Fibroblast of villous mesenchyme (primary cell): ENCODE data around the gene COL23A1. TPM values are rescaled to one million over a fixed set of nuclear protein-coding genes. Genes with fewer than 3 reads are reported as not detected.

Experiments
- DNase-seq: peaks from one replicate; pipeline ENCODE4 v3.0.0-alpha.2; 2010; ENCODE audit warnings: low read depth
- H3K4me3 ChIP-seq: 2 replicates; pipeline ENCODE4 v1.5.1; 2011; ENCODE audit warnings: low read depth, mild to moderate bottlenecking, low read length
- total RNA-seq: library from RNA; depleted of rRNA; stranded (reverse); fragments of >200 nt; gene quantifications from 2 replicates; pipeline ENCODE4 v1.2.3, GENCODE V29; 2012
- TF ChIP-seq, protein P1 (sequence below): IDR thresholded peaks from 2 replicates; pipeline ENCODE4 v1.5.1; 2012; ENCODE audit warnings: low read depth, mild to moderate bottlenecking, low read length; ENCODE audit not compliant: insufficient read depth

Gene COL23A1
- total RNA-seq, 1 donor, result not detected

- H3K4me3 ChIP-seq, result no peak overlapping the region
- DNase-seq, result no peak
- TF ChIP-seq, protein P1, sequence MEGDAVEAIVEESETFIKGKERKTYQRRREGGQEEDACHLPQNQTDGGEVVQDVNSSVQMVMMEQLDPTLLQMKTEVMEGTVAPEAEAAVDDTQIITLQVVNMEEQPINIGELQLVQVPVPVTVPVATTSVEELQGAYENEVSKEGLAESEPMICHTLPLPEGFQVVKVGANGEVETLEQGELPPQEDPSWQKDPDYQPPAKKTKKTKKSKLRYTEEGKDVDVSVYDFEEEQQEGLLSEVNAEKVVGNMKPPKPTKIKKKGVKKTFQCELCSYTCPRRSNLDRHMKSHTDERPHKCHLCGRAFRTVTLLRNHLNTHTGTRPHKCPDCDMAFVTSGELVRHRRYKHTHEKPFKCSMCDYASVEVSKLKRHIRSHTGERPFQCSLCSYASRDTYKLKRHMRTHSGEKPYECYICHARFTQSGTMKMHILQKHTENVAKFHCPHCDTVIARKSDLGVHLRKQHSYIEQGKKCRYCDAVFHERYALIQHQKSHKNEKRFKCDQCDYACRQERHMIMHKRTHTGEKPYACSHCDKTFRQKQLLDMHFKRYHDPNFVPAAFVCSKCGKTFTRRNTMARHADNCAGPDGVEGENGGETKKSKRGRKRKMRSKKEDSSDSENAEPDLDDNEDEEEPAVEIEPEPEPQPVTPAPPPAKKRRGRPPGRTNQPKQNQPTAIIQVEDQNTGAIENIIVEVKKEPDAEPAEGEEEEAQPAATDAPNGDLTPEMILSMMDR, result no peak
These were observed 323.6 kb downstream of the COL23A1 start for GRCh38 chr5:178266581-178266980.

GRCh38 chr5:178265746-178266145 is 324.4 kb downstream of the COL23A1 start:
- TF ChIP-seq, protein P1, result no peak
- no peak overlapping the region for H3K4me3 ChIP-seq
- no peak for DNase-seq

- no peak overlapping the region for H3K4me3 ChIP-seq
- TF ChIP-seq, protein P1, result no peak
- DNase-seq, result no peak
These were observed 326.1 kb downstream of the COL23A1 start for GRCh38 chr5:178264044-178264443.

DNA sequence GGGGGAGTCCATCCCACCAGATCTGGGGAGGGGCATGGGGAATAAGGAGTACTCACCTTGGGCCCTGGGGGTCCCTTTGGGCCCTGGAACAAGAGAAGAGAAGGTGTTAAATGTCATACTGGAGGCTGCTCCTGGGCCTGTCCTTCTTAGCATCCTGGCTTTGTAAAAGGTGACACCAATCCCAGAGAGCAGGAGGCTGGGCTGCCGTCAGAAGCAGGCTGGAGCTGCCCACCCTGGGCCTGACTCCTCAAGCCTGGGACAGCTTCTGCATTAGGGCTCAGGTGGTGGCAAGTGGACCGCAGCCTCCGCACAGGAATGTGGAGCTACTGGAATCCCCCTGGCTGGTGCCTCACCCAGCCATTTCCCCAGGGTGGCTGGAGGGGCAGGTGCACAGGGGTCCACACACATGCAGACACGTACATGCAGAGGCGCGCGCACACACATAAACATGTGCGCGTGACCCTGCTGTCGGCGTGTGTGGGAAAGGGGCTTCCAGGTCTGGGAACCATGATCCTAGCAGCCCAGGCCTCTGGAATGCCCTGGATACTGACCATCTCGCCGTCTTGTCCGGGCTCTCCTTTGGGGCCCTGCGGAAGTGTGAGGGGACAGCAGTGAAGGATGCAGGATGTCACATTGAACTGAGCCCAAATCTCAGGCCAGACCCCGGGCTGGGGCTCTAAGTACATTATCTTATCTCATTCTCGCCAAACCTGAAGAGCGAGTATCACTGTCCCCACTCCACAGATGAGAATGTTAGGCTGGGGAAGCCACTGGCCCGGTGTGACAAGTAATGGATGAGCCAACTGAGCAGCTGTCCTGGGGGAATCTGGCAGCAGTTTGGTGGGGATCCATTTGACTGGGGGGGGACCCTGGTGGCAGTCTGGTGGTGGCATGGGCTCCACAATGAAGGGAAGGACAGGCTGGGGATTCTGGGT is 328.3 kb downstream of the COL23A1 start:
- TF ChIP-seq, protein P1, result no peak
- H3K4me3 ChIP-seq, result no peak overlapping the region
- no peak for DNase-seq

DNA sequence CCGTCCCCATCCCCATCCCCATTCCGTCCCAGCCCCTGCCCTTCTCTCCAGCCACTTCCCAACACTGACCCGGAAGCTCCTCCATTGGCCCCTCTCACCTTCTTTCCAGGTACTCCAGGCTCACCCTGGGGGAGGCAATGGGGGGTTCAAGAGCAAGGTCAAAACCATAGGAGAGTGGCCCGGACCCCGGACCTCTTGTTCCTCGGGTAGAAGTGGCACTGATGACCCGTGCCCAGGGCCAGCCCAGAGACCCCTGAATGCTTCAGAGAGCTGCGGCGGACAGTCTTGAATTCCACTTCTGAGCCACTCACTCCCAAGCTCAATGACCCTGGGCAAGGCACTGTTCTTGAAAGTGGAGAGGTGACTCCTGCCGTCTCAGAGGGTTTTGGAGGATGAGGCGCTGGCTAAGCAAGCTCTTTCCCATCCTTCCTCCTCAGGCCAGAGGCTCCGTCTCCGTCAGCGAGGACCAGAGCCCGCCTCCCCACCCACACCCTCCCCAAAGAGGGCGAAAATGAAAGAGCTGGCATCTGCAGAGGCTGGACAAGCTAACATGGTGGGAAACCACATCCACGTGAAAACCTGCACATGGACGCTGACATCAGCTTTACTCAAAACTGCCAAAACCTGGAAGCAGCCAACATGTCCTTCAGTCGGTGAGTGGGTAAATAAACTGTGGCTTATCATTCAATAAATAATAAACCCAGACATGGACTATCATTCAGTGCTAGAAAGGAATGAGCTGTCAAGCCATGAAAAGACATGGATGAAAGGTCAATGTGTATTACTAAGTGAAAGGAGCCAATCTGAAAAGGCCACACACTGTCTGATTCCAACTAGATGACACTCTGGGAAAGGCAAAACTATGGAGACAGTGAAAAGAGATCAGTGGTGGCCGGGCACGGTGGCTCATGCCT is 330.3 kb downstream of the COL23A1 start:
- TF ChIP-seq, protein P1, result no peak
- no peak overlapping the region for H3K4me3 ChIP-seq
- no peak for DNase-seq

DNA sequence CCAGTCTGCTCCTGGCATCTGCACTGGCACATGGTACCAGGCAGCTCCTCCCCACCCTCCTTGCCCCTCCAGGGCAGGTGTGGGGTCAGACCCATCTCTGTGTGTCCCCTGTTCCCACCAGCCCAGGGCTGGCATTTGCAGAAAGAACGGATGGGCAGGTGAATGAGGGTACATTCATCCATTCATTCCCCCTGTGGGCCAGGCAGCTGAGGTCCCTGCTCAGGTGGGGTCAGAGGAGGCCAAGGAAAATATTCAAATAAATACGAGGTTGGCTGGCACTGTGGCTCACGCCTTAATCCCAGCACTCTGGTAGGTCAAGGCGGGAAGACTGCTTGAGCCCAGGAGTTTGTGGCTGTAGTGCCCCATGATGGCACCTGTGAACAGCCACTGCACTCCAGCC is 332.5 kb downstream of the COL23A1 start:
- H3K4me3 ChIP-seq, result no peak overlapping the region
- DNase-seq, result no peak
- TF ChIP-seq, protein P1, result no peak
